Endothelial cell of umbilical vein (primary cell): Measurements from ENCODE around the gene CACNA2D3. TPM values are rescaled to one million over a fixed set of nuclear protein-coding genes. Genes with fewer than 3 reads are reported as not detected.

Experiments used
- BruUV-seq: library from RNA; stranded (reverse); fragments of 400-500 nt; replicated peaks from 2 replicates; lab custom pipeline; 2021; lab: Mats Ljungman, UMichigan
- CTCF ChIA-PET: fragments of 300-600, 350-600 bp; sonication (Branson Sonifier 250); formaldehyde crosslinking; loops from one replicate; lab custom pipeline; 2021; ENCODE audit warnings: antibody characterized with exemption, inconsistent platforms; lab: Charles Lee
- POLR2A ChIA-PET: fragments of 300-600, 350-600 bp; sonication (Branson Sonifier 250); formaldehyde crosslinking; loops from one replicate; lab custom pipeline; 2021; ENCODE audit warnings: antibody characterized with exemption, inconsistent platforms; lab: Charles Lee
- DNase-seq: peaks from one replicate; pipeline ENCODE4 v3.0.0-alpha.2; 2011; ENCODE audit warnings: low read depth, low spot score
- FAIRE-seq: peaks from 2 replicates; lab custom pipeline; 2011; peaks lifted over from hg19 to GRCh38; lab: Jason Lieb, UNC
- H2AFZ ChIP-seq: 2 replicates; pipeline ENCODE4 v1.6.0; 2012; ENCODE audit warnings: low read depth, low read length, control low read depth, inconsistent platforms
- H3K27ac ChIP-seq: 2 replicates; pipeline ENCODE4 v1.5.1; 2011; ENCODE audit warnings: low read depth, mild to moderate bottlenecking, control low read depth, low read length, moderate library complexity; ENCODE audit not compliant: insufficient read depth
- H3K27me3 ChIP-seq, 2 experiments: 2 replicates each; pipeline versions ENCODE4 v1.6.0 to v1.6.1; 2011; ENCODE audit warnings: low read length in 2 of 2, mixed read lengths in 1 of 2; ENCODE audit not compliant: control insufficient read depth in 2 of 2, insufficient read depth in 2 of 2
- H3K36me3 ChIP-seq, 2 experiments: 2 replicates in 1 of 2; 3 replicates in 1 of 2; pipeline ENCODE4 v1.5.1; 2011; ENCODE audit warnings: low read length in 2 of 2, mild to moderate bottlenecking in 1 of 2, moderate library complexity in 1 of 2; ENCODE audit not compliant: control insufficient read depth in 2 of 2, insufficient read depth in 2 of 2; ENCODE audit errors: extremely low read depth in 1 of 2
- H3K4me1 ChIP-seq: 3 replicates; pipeline ENCODE4 v1.5.1; 2011; ENCODE audit warnings: mild to moderate bottlenecking, low read length; ENCODE audit not compliant: control insufficient read depth, insufficient read depth; ENCODE audit errors: extremely low read depth
- H3K4me2 ChIP-seq: 2 replicates; pipeline ENCODE4 v1.6.1; 2011; ENCODE audit warnings: low read length, control low read depth, mixed read lengths; ENCODE audit not compliant: insufficient read depth
- H3K4me3 ChIP-seq, 3 experiments: fragments of 200-600 bp in 1 of 3; sonication (generic), shearing (Covaris generic) in 1 of 3; replicated peaks in 1 of 3; 2 replicates each; pipeline ENCODE4 v1.5.1; 2011 to 2016; ENCODE audit warnings: control low read depth in 3 of 3, low read length in 3 of 3, mild to moderate bottlenecking in 2 of 3, inconsistent platforms in 1 of 3, low read depth in 1 of 3, moderate library complexity in 1 of 3; ENCODE audit not compliant: insufficient read depth in 1 of 3
- H3K79me2 ChIP-seq: 2 replicates; pipeline ENCODE4 v1.6.0; 2012; ENCODE audit warnings: low read length, inconsistent platforms; ENCODE audit not compliant: control insufficient read depth, insufficient read depth
- H3K9ac ChIP-seq: replicated peaks from 2 replicates; pipeline ENCODE3; 2011; ENCODE audit warnings: low read length, control low read depth; ENCODE audit not compliant: insufficient read depth; ENCODE audit errors: extremely low read depth
- H3K9me1 ChIP-seq: replicated peaks from 3 replicates; pipeline ENCODE4 v1.6.0; 2011; ENCODE audit warnings: mild to moderate bottlenecking, low read length; ENCODE audit not compliant: control insufficient read depth, insufficient read depth; ENCODE audit errors: extremely low read depth
- H3K9me3 ChIP-seq: replicated peaks from 2 replicates; pipeline ENCODE4 v1.5.1; 2012; ENCODE audit warnings: low read length, inconsistent platforms; ENCODE audit not compliant: control insufficient read depth, insufficient read depth
- H4K20me1 ChIP-seq: replicated peaks from 2 replicates; pipeline ENCODE3; 2011; ENCODE audit warnings: mild to moderate bottlenecking, low read length; ENCODE audit not compliant: control insufficient read depth, insufficient read depth; ENCODE audit errors: extremely low read depth
- CTCF ChIP-seq, 2 donors: IDR thresholded peaks; 1 replicate in 1 of 2; 2 replicates in 1 of 2; pipeline ENCODE4 v1.5.1; 2011; ENCODE audit warnings: low read length in 2 of 2, mild to moderate bottlenecking in 2 of 2, moderate library complexity in 2 of 2, control low read depth in 1 of 2, inconsistent platforms in 1 of 2, low read depth in 1 of 2; ENCODE audit not compliant: insufficient read depth in 1 of 2; ENCODE audit errors: extremely low read depth in 1 of 2
- EZH2 ChIP-seq: IDR thresholded peaks from 2 replicates; pipeline ENCODE4 v1.6.1; 2012; ENCODE audit warnings: borderline replicate concordance, low read depth, mild to moderate bottlenecking, moderate library complexity, low read length, inconsistent platforms; ENCODE audit not compliant: severe bottlenecking
- FOS ChIP-seq: IDR thresholded peaks from 2 replicates; pipeline ENCODE4 v1.6.1; 2011; ENCODE audit warnings: mild to moderate bottlenecking, low read length, moderate library complexity, borderline replicate concordance; ENCODE audit not compliant: insufficient read depth
- GATA2 ChIP-seq: IDR thresholded peaks from 2 replicates; pipeline ENCODE4 v1.7.0; 2011; ENCODE audit warnings: low read depth, mild to moderate bottlenecking, moderate library complexity, mixed read lengths, low read length; ENCODE audit not compliant: insufficient read length, insufficient read depth
- JUN ChIP-seq: IDR thresholded peaks from 2 replicates; pipeline ENCODE4 v1.6.1; 2011; ENCODE audit warnings: borderline replicate concordance, low read depth; ENCODE audit not compliant: insufficient read length, insufficient read depth
- MAX ChIP-seq: IDR thresholded peaks from 2 replicates; pipeline ENCODE4 v1.6.1; 2011; ENCODE audit not compliant: insufficient read depth, insufficient read length
- MYC ChIP-seq: IDR thresholded peaks from one replicate; pipeline ENCODE4 v1.6.1; 2011; ENCODE audit warnings: mild to moderate bottlenecking, low read depth, low read length
- POLR2A ChIP-seq: IDR thresholded peaks from 2 replicates; pipeline ENCODE4 v1.6.1; 2012; ENCODE audit warnings: low read depth, mild to moderate bottlenecking, control low read depth, low read length
- POLR2AphosphoS5 ChIP-seq: IDR thresholded peaks from 2 replicates; pipeline ENCODE4 v1.6.1; 2012; ENCODE audit warnings: low read depth, mild to moderate bottlenecking, control low read depth, low read length, moderate library complexity; ENCODE audit not compliant: insufficient read depth
- dilution Hi-C: fragments of 300-500 bp; cut with MboI; formaldehyde crosslinking; loops from one replicate; pipeline ENCODE4 v1.15.0; 2019; ENCODE audit warnings: low sequenced_read_pairs; ENCODE audit not compliant: extremely low pct_ligation_motif_present
- intact Hi-C: fragments of 100-400 bp; cut with micrococcal nuclease; formaldehyde crosslinking; loops from one replicate; pipeline ENCODE4 v1.10.0; 2022
- polyA plus RNA-seq, 4 experiments: library from polyadenylated mRNA; depleted of rRNA in 3 of 4; stranded (reverse) in 3 of 4; unstranded in 1 of 4; fragments of >200 nt; gene quantifications; 2 replicates each; pipeline versions ENCODE4 v1.2.1 to v1.2.3, GENCODE V29; 2011 to 2012; ENCODE audit warnings: missing spikeins in 1 of 4
- total RNA-seq: library from RNA; stranded (reverse); gene quantifications from 2 replicates; pipeline ENCODE4 v1.2.3, GENCODE V29; 2021

Gene CACNA2D3
- total and polyA plus RNA-seq, 2 donors (not counting 3 experiments of a cell fraction or from before 2014, with no cell fraction given): not detected

- no TSS peak for BruUV-seq
- ChIA-PET CTCF (no interaction called here), POLR2A (no interaction called here)
- TF ChIP-seq POLR2AphosphoS5 (no peak), MYC (no peak), MAX (no peak), JUN (no peak), CTCF (IDR thresholded peaks at IDR 0.05; ENCODE audit: extremely low read depth in 1 of 2, insufficient read depth in 1 of 2, low read depth in 1 of 2, low read length in 2 of 2) (no peak), FOS (no peak), GATA2 (no peak), POLR2A (no peak), EZH2 (no peak)
- no peaks in the 10 kb centered on the region for H3K36me3 ChIP-seq
- intact Hi-C loops (no loop called here), dilution Hi-C loops (no loop called here)
- H3K4me3 ChIP-seq: no peak overlapping the region
- H3K4me1 ChIP-seq: no peaks in the 10 kb centered on the region
- peaks cover 6% of the 10 kb centered on the region for H3K9me3 ChIP-seq
- DNase-seq: no peak
- no peak overlapping the region for H3K27ac ChIP-seq
- no peak overlapping the region for H3K9ac ChIP-seq
- no peak overlapping the region for H2AFZ ChIP-seq
- H3K4me2 ChIP-seq: no peak overlapping the region
- no peaks in the 10 kb centered on the region for H3K9me1 ChIP-seq
- no peaks in the 10 kb centered on the region for H3K27me3 ChIP-seq
- no peaks in the 10 kb centered on the region for H4K20me1 ChIP-seq
- FAIRE-seq: no peak
- H3K79me2 ChIP-seq: no peaks in the 10 kb centered on the region
These were observed 364.0 kb downstream of the CACNA2D3 start for GRCh38 chr3:54486317-54486716.
